SK-MEL-5 (cell line): ENCODE data around the gene MEP1A. TPM values are rescaled to one million over a fixed set of nuclear protein-coding genes. Genes with fewer than 3 reads are reported as not detected.

Source experiments
- DNase-seq: peaks from one replicate; pipeline ENCODE4 v3.0.0-alpha.2; 2016; ENCODE audit warnings: low read depth, low spot score
- in situ Hi-C: cut with HindIII; loops from 2 replicates; pipeline ENCODE4 v1.10.0; 2016; ENCODE audit warnings: low sequenced_read_pairs, high pct_unique_total_duplicates, low pct_unique_long_range_greater_than_20kb
- total RNA-seq: library from RNA; depleted of rRNA; stranded (reverse); fragments of >200 nt; shearing (Covaris generic); gene quantifications from 2 replicates; pipeline ENCODE4 v1.2.3, GENCODE V29; 2014; rRNA removed

Gene MEP1A
- total RNA-seq, 1 experiment from 2014 or later: not detected

- in situ Hi-C loops: no loop called here
- peak; percentile 80 for DNase-seq
These were observed 70.6 kb downstream of the MEP1A start for GRCh38 chr6:46863791-46864190.

GRCh38 chr6:46865221-46865620 is 72.0 kb downstream of the MEP1A start:
- in situ Hi-C loops: no loop called here
- DNase-seq: no peak

- in situ Hi-C loops: no loop called here
These were observed 74.2 kb downstream of the MEP1A start for GRCh38 chr6:46867411-46867810.

GRCh38 chr6:46876126-46876525 is 82.9 kb downstream of the MEP1A start:
- in situ Hi-C loops: no loop called here
- DNase-seq: no peak

More at GRCh38 chr6:46867411-46867810, 74.2 kb downstream of the MEP1A start:
- no peak for DNase-seq

GRCh38 chr6:46879003-46879402 is 85.8 kb downstream of the MEP1A start:
- no peak for DNase-seq
- in situ Hi-C loops: no loop called here

GRCh38 chr6:46882645-46883044 is 89.5 kb downstream of the MEP1A start:
- DNase-seq: no peak
- in situ Hi-C loops: no loop called here

GRCh38 chr6:46888031-46888430 is 94.8 kb downstream of the MEP1A start:
- DNase-seq: peak; percentile 41
- in situ Hi-C loops: no loop called here

- in situ Hi-C loops: no loop called here
- DNase-seq: no peak
These were observed 95.4 kb downstream of the MEP1A start for GRCh38 chr6:46888578-46888977.

Other genes starting within 250 kb of the MEP1A start
- gene CYP39A1, start 140.6 kb upstream of the MEP1A start, total RNA-seq: 0.34 and 0.56 TPM in 2 replicates
- 2.1 and 6.5 TPM in 2 replicates for gene SLC25A27, start 140.4 kb upstream of the MEP1A start, total RNA-seq
- 0.05 TPM in 1 of 2 replicates, not detected in the other for gene TDRD6, start 105.5 kb upstream of the MEP1A start, total RNA-seq
- 0.19 and 0.53 TPM in 2 replicates for gene PLA2G7, start 58.0 kb upstream of the MEP1A start, total RNA-seq
- gene ANKRD66, start 46.5 kb upstream of the MEP1A start, total RNA-seq: not detected in 2 replicates
- gene ADGRF5, start 128.5 kb downstream of the MEP1A start, total RNA-seq: 0.16 and 0.29 TPM in 2 replicates
- gene ADGRF1, start 248.9 kb downstream of the MEP1A start, total RNA-seq: not detected in 2 replicates